ENCODE measurements around the gene ETV6. TPM values are rescaled to one million over a fixed set of nuclear protein-coding genes. Genes with fewer than 3 reads are reported as not detected.

Gene ETV6
- total and polyA plus RNA-seq, 9 of the 15 experiments (the other 6 are each of a cell fraction or from before 2014, with no cell fraction given), result 0.81 to 12.7 (median 4.1) TPM

GRCh38 chr12:11808931-11809330, 159.5 kb downstream of the ETV6 start:
- Histone ChIP-seq H3K36me3 (ENCODE audit: control insufficient read depth, insufficient read depth, low read length) (no peaks in the 10 kb centered on the region), H3K27me3 (ENCODE audit: control insufficient read depth in 2 of 2, insufficient read depth in 2 of 2, low read length in 2 of 2) (no peaks in the 10 kb centered on the region), H3K27ac (ENCODE audit: extremely low read depth, low read depth, low read length) (no peak overlapping the region), H3K4me1 (replicated peaks in 1 of 2; ENCODE audit: control insufficient read depth in 2 of 2, insufficient read depth in 2 of 2, low read length in 2 of 2) (peaks cover 0 to 4% of the 10 kb centered on the region in 2 experiments; a peak in 2 of 5 replicates), H3K9me1 (ENCODE audit: control insufficient read depth, insufficient read depth, low read length) (no peaks in the 10 kb centered on the region), H4K20me1 (replicated peaks; ENCODE audit: control insufficient read depth, insufficient read depth, low read length) (no peaks in the 10 kb centered on the region), H3K4me2 (ENCODE audit: insufficient read depth, low read length) (no peak overlapping the region), H3K79me2 (ENCODE audit: control insufficient read depth, insufficient read depth, low read length) (no peaks in the 10 kb centered on the region), H3K4me3 (no peak overlapping the region), H3K9me3 (replicated peaks; ENCODE audit: control insufficient read depth, insufficient read depth, low read depth, low read length) (no peaks in the 10 kb centered on the region), H3K9ac (ENCODE audit: insufficient read depth in 1 of 2, low read depth in 2 of 2, low read length in 2 of 2) (no peak overlapping the region), H2AFZ (ENCODE audit: low read depth, low read length) (no peak overlapping the region)
- FAIRE-seq (no peak), DNase-seq (ENCODE audit: extremely low read depth in 1 of 4, low spot score in 3 of 4) (no peak), ATAC-seq (no peak)
- in situ Hi-C loops (cut with MboI) (no loop called here), intact Hi-C loops (cut with micrococcal nuclease) (no loop called here)
- no TSS peak for BruUV-seq (replicated peaks)
- TF ChIP-seq SP1 (CRISPR knock-in tag; IDR thresholded peaks at IDR 0.05) (no peak), ZNF830 (CRISPR knock-in tag; IDR thresholded peaks at IDR 0.05) (no peak), MCM5 (IDR thresholded peaks at IDR 0.05; ENCODE audit: low read depth) (no peak), FOXA1 (IDR thresholded peaks at IDR 0.05; ENCODE audit: borderline replicate concordance) (no peak), SETDB1 (IDR thresholded peaks at IDR 0.05; ENCODE audit: low read length) (no peak), BRCA1 (IDR thresholded peaks at IDR 0.05) (no peak), BRCA1 (CRISPR knock-in tag; IDR thresholded peaks at IDR 0.05) (no peak), TEAD4 (IDR thresholded peaks at IDR 0.05; ENCODE audit: low read length) (no peak), TEAD4 (CRISPR knock-in tag; IDR thresholded peaks at IDR 0.05; ENCODE audit: borderline replicate concordance) (no peak)
- TF ChIP-seq, protein P1, sequence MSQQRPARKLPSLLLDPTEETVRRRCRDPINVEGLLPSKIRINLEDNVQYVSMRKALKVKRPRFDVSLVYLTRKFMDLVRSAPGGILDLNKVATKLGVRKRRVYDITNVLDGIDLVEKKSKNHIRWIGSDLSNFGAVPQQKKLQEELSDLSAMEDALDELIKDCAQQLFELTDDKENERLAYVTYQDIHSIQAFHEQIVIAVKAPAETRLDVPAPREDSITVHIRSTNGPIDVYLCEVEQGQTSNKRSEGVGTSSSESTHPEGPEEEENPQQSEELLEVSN (IDR thresholded peaks at IDR 0.05; ENCODE audit: borderline replicate concordance in 1 of 2, extremely low read depth in 1 of 2, insufficient read depth in 1 of 2, insufficient read length in 1 of 2, low read depth in 1 of 2, low read length in 1 of 2, poor library complexity in 1 of 2, severe bottlenecking in 1 of 2), result no peak
- TF ChIP-seq, protein P2, sequence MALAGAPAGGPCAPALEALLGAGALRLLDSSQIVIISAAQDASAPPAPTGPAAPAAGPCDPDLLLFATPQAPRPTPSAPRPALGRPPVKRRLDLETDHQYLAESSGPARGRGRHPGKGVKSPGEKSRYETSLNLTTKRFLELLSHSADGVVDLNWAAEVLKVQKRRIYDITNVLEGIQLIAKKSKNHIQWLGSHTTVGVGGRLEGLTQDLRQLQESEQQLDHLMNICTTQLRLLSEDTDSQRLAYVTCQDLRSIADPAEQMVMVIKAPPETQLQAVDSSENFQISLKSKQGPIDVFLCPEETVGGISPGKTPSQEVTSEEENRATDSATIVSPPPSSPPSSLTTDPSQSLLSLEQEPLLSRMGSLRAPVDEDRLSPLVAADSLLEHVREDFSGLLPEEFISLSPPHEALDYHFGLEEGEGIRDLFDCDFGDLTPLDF (CRISPR knock-in tag; IDR thresholded peaks at IDR 0.05), result no peak
- 78% methylated on average over 4 of the region's 8 CpGs for WGBS (ENCODE audit: insufficient coverage, low coverage, missing lambda C conversion rate)
- ChIA-PET POLR2A (interaction anchor here (0.5 kb wide), 1 partner anchor 17 kb away, joined by 3 read pairs; no protein-coding TSS in a partner anchor), CTCF (ENCODE audit: low intra/inter-chr PET ratio) (no interaction called here)
